Astrocyte (in vitro differentiated cells and primary cell): ENCODE results near the gene IGFN1. TPM values are rescaled to one million over a fixed set of nuclear protein-coding genes. Genes with fewer than 3 reads are reported as not detected.
A peak's percentile ranks its signal among the peaks of the same experiment; 100 is the strongest.

ENCODE experiments used
- DNase-seq: peaks from one replicate; pipeline ENCODE4 v3.0.0-alpha.2; 2010; ENCODE audit warnings: low read depth
- FAIRE-seq: peaks from 2 replicates; lab custom pipeline; 2011; peaks lifted over from hg19 to GRCh38; lab: Jason Lieb, UNC
- H2AFZ ChIP-seq: 2 replicates; pipeline ENCODE4 v1.6.0; 2012; ENCODE audit warnings: low read depth, low read length, inconsistent platforms
- H3K27ac ChIP-seq: 2 replicates; pipeline ENCODE4 v1.5.1; 2011; ENCODE audit warnings: low read depth, low read length, inconsistent platforms
- H3K27me3 ChIP-seq: 2 replicates; pipeline ENCODE4 v1.6.0; 2011; ENCODE audit warnings: low read length, inconsistent platforms; ENCODE audit not compliant: insufficient read depth
- H3K36me3 ChIP-seq: 2 replicates; pipeline ENCODE4 v1.5.1; 2011; ENCODE audit warnings: low read length, inconsistent platforms; ENCODE audit not compliant: insufficient read depth
- H3K4me1 ChIP-seq: 2 replicates; pipeline ENCODE4 v1.5.1; 2011; ENCODE audit warnings: low read length, inconsistent platforms; ENCODE audit not compliant: insufficient read depth
- H3K4me2 ChIP-seq: 2 replicates; pipeline ENCODE4 v1.6.0; 2012; ENCODE audit warnings: low read length, inconsistent platforms
- H3K4me3 ChIP-seq: 2 replicates; pipeline ENCODE4 v1.5.1; 2011; ENCODE audit warnings: low read depth, mild to moderate bottlenecking, low read length, inconsistent platforms; ENCODE audit not compliant: insufficient read depth
- H3K79me2 ChIP-seq: 2 replicates; pipeline ENCODE4 v1.6.0; 2012; ENCODE audit warnings: mild to moderate bottlenecking, low read length, inconsistent platforms; ENCODE audit not compliant: insufficient read depth
- H3K9ac ChIP-seq: 2 replicates; pipeline ENCODE4 v1.6.0; 2012; ENCODE audit warnings: mild to moderate bottlenecking, low read length, inconsistent platforms
- H3K9me3 ChIP-seq: 2 replicates; pipeline ENCODE4 v1.5.1; 2012; ENCODE audit warnings: low read depth, mild to moderate bottlenecking, low read length, inconsistent platforms; ENCODE audit not compliant: insufficient read depth
- H4K20me1 ChIP-seq: 2 replicates; pipeline ENCODE4 v1.6.0; 2012; ENCODE audit warnings: low read length, inconsistent platforms; ENCODE audit not compliant: insufficient read depth
- H3K27ac Mint-ChIP-seq: one replicate; pipeline ENCODE4 v1.8.0; 2021; ENCODE audit warnings: mild to moderate bottlenecking, mixed read lengths; ENCODE audit not compliant: unreplicated experiment
- H3K27me3 Mint-ChIP-seq: one replicate; pipeline ENCODE4 v1.8.0; 2021; ENCODE audit warnings: low read depth, mixed read lengths; ENCODE audit not compliant: unreplicated experiment
- H3K36me3 Mint-ChIP-seq: one replicate; pipeline ENCODE4 v1.8.0; 2021; ENCODE audit warnings: low read depth, mixed read lengths; ENCODE audit not compliant: unreplicated experiment
- H3K4me1 Mint-ChIP-seq: one replicate; pipeline ENCODE4 v1.8.0; 2021; ENCODE audit warnings: low read depth, mixed read lengths; ENCODE audit not compliant: unreplicated experiment
- H3K4me3 Mint-ChIP-seq: one replicate; pipeline ENCODE4 v1.8.0; 2021; ENCODE audit warnings: mild to moderate bottlenecking, moderate library complexity, mixed read lengths; ENCODE audit not compliant: unreplicated experiment
- H3K9me3 Mint-ChIP-seq: one replicate; pipeline ENCODE4 v1.8.0; 2021; ENCODE audit warnings: mild to moderate bottlenecking, mixed read lengths; ENCODE audit not compliant: unreplicated experiment
- EZH2 ChIP-seq: IDR thresholded peaks from 2 replicates; pipeline ENCODE4 v1.6.1; 2012; ENCODE audit warnings: mild to moderate bottlenecking, low read length, inconsistent platforms; ENCODE audit not compliant: insufficient read depth
- total RNA-seq: library from RNA; stranded (reverse); gene quantifications from 2 replicates; pipeline ENCODE4 v1.2.1, GENCODE V29; 2021
- TF ChIP-seq, protein P1 (sequence below): IDR thresholded peaks from 2 replicates; pipeline ENCODE4 v1.5.1; 2011; ENCODE audit warnings: low read depth, mild to moderate bottlenecking, inconsistent platforms, low read length, moderate library complexity; ENCODE audit not compliant: insufficient read depth

IGFN1 gene
- total RNA-seq, 1 donor from 2014 or later: 0.02 TPM

DNA sequence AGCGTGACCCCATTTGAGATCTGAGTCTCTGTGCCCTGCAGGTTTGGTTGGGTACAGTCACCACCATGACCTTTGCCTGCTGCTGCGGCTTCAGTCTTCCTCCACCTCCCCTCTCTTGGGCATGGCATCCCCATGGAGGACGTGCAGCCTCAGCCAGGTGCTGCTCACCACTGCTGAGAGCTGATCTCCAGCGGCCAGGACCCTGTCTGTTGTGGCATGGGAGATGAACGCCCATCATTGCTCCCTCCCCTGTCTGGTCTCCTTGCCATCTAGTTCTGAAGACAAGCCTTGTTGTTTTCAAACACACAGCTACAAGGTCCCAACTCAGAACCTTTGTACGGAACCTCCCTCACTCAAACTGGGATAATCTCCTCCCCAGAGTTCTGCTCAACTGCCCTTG is 73.4 kb downstream of the IGFN1 start:
- Mint-ChIP-seq H3K27ac (no peak overlapping the region), H3K9me3 (peaks cover 3% of the 10 kb centered on the region), H3K4me1 (peaks cover 22% of the 10 kb centered on the region), H3K27me3 (peaks cover 20% of the 10 kb centered on the region), H3K4me3 (no peak overlapping the region), H3K36me3 (no peaks in the 10 kb centered on the region)
- no peaks in the 10 kb centered on the region for H3K27me3 ChIP-seq
- no peak overlapping the region for H3K4me3 ChIP-seq
- TF ChIP-seq, protein P1, sequence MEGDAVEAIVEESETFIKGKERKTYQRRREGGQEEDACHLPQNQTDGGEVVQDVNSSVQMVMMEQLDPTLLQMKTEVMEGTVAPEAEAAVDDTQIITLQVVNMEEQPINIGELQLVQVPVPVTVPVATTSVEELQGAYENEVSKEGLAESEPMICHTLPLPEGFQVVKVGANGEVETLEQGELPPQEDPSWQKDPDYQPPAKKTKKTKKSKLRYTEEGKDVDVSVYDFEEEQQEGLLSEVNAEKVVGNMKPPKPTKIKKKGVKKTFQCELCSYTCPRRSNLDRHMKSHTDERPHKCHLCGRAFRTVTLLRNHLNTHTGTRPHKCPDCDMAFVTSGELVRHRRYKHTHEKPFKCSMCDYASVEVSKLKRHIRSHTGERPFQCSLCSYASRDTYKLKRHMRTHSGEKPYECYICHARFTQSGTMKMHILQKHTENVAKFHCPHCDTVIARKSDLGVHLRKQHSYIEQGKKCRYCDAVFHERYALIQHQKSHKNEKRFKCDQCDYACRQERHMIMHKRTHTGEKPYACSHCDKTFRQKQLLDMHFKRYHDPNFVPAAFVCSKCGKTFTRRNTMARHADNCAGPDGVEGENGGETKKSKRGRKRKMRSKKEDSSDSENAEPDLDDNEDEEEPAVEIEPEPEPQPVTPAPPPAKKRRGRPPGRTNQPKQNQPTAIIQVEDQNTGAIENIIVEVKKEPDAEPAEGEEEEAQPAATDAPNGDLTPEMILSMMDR: no peak
- H3K36me3 ChIP-seq: no peaks in the 10 kb centered on the region
- no peak overlapping the region for H3K4me2 ChIP-seq
- no peak overlapping the region for H2AFZ ChIP-seq
- H3K27ac ChIP-seq: no peak overlapping the region
- FAIRE-seq (no peak), DNase-seq (no peak)
- H3K9me3 ChIP-seq: no peaks in the 10 kb centered on the region
- H4K20me1 ChIP-seq: no peaks in the 10 kb centered on the region
- no peak overlapping the region for H3K9ac ChIP-seq
- H3K4me1 ChIP-seq: peaks cover 46% of the 10 kb centered on the region
- H3K79me2 ChIP-seq: no peaks in the 10 kb centered on the region

DNA sequence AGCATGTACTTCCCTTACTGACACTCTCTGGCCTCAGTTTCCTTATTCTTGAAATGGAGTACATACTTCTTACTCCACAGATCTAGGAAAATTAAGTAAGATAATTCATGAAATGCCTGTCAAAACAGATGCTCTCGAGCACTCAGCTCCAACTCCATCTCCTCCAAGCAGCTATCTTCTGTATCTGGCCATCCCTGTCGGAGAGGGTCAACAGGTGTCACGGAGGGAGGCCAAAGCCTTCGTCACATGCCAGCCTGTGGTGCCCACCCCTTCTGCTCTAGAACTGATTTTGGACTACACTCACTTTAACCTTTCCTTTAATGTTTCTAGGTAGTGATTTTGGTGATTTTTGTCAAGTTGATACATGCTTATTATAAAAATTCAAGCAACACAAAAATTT is 73.9 kb downstream of the IGFN1 start:
- no peaks in the 10 kb centered on the region for H3K27me3 ChIP-seq
- Mint-ChIP-seq H3K27me3 (peaks cover 20% of the 10 kb centered on the region), H3K36me3 (no peaks in the 10 kb centered on the region), H3K9me3 (peaks cover 3% of the 10 kb centered on the region), H3K4me3 (no peak overlapping the region), H3K27ac (no peak overlapping the region), H3K4me1 (peaks cover 26% of the 10 kb centered on the region)
- FAIRE-seq: no peak
- no peaks in the 10 kb centered on the region for H3K79me2 ChIP-seq
- H3K9ac ChIP-seq: no peak overlapping the region
- H3K4me2 ChIP-seq: no peak overlapping the region
- H2AFZ ChIP-seq: no peak overlapping the region
- H3K4me3 ChIP-seq: no peak overlapping the region
- DNase-seq: no peak
- H3K9me3 ChIP-seq: no peaks in the 10 kb centered on the region
- TF ChIP-seq, protein P1: no peak
- TF ChIP-seq EZH2: no peak
- H3K36me3 ChIP-seq: no peaks in the 10 kb centered on the region
- H3K27ac ChIP-seq: no peak overlapping the region
- H3K4me1 ChIP-seq: peaks cover 43% of the 10 kb centered on the region
- H4K20me1 ChIP-seq: no peaks in the 10 kb centered on the region

DNA sequence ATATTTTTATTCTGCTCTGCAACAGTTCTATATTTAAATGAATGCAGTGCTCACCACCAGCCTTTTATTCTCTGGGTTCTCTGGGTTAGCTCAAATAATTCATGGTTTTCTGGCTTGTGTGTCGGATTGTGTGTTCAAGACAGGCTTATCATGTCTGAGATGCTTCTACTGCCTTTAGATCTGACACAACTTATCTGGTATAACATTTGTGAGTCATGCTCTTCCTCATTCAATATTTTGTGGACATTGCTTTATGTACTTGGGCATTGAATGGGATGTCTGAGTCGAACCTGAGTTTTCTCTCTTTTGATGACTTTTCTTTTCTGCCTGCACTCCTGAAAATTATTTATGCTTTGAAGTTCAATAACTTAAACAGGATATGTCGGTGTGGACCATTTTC is 75.1 kb downstream of the IGFN1 start:
- DNase-seq: no peak
- Histone ChIP-seq H3K27ac (no peak overlapping the region), H3K4me1 (peaks cover 36% of the 10 kb centered on the region), H3K27me3 (no peaks in the 10 kb centered on the region), H3K9me3 (no peaks in the 10 kb centered on the region), H3K36me3 (no peaks in the 10 kb centered on the region), H2AFZ (no peak overlapping the region), H4K20me1 (no peaks in the 10 kb centered on the region), H3K9ac (no peak overlapping the region), H3K4me2 (no peak overlapping the region), H3K4me3 (no peak overlapping the region), H3K79me2 (no peaks in the 10 kb centered on the region)
- Mint-ChIP-seq H3K27me3 (peaks cover 21% of the 10 kb centered on the region), H3K4me3 (no peak overlapping the region), H3K27ac (no peak overlapping the region), H3K36me3 (no peaks in the 10 kb centered on the region), H3K9me3 (no peaks in the 10 kb centered on the region), H3K4me1 (peaks cover 28% of the 10 kb centered on the region)
- FAIRE-seq: peak; percentile 17
- TF ChIP-seq, protein P1: no peak
